Neuron (in vitro differentiated cells): Measurements from ENCODE around the gene VBP1.
"Not testable (repeated sequence)": the region's sequence is repeated elsewhere in the genome, so short reads cannot be mapped to it uniquely, and the experiment has no call there.

Source experiments
- H2AFZ ChIP-seq: one replicate; pipeline ENCODE4 v1.6.1; 2013; ENCODE audit warnings: low read depth, mild to moderate bottlenecking, inconsistent platforms, low read length, moderate library complexity
- H3K27me3 ChIP-seq: one replicate; pipeline ENCODE4 v1.6.1; 2013; ENCODE audit warnings: low read length; ENCODE audit not compliant: insufficient read depth
- H3K36me3 ChIP-seq: one replicate; pipeline ENCODE4 v1.6.1; 2013; ENCODE audit warnings: low read length; ENCODE audit not compliant: insufficient read depth
- H3K4me1 ChIP-seq: one replicate; pipeline ENCODE4 v1.6.1; 2013; ENCODE audit warnings: low read length; ENCODE audit not compliant: insufficient read depth
- H3K4me3 ChIP-seq: 2 replicates; pipeline ENCODE4 v1.5.1; 2013; ENCODE audit warnings: mild to moderate bottlenecking, low read length, moderate library complexity
- H3K9me3 ChIP-seq: one replicate; pipeline ENCODE4 v1.6.1; 2013; ENCODE audit warnings: low read length

The VBP1 gene, protein sequence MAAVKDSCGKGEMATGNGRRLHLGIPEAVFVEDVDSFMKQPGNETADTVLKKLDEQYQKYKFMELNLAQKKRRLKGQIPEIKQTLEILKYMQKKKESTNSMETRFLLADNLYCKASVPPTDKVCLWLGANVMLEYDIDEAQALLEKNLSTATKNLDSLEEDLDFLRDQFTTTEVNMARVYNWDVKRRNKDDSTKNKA

DNA sequence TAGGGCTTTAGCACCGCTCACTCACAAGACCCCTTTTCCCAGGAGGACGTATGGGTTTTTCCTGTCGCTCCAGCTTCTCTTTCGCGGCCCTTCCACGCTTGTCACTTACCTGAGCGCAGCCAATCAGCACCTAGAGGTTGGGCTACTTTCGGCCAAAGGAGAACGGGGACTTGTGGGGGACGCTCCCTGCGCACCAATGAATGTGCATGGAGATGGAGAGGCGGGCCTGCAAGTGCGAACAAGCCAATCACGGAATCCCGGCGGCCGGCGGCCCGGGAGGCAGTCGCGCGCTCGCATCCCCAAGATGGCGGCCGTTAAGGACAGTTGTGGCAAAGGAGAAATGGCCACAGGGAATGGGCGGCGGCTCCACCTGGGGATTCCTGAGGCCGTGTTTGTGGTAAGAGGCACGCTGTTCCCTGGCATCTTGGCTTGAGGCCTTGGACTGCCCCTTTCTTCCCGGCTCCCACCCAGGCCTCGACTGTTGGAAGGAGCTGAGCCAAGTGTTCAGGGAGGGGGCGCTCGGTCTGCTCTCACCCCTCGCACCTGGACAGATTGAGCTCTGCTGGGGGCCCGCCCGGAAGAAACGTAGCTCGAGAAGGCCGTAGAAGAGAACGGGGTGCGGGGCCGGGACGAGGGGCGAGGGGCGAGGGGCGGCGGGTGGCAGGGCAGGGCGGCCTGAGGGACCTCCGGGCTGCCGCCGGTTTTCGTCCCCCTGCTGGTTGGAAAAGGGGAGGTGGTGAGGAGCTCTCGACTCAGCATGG, at the start of gene VBP1:
Gene VBP1, plus strand, starts transcription at position 282 of the 761 bp plus-strand sequence. Its CDS starts 23 bp downstream, at position 305.
- Histone ChIP-seq H3K36me3 (peaks cover 5% of the 10 kb centered on the region), H3K9me3 (no peaks in the 10 kb centered on the region), H2AFZ (peak within 1 kb of the TSS; percentile 66), H3K27me3 (no peaks in the 10 kb centered on the region), H3K4me1 (peaks cover 9% of the 10 kb centered on the region), H3K4me3 (peak within 1 kb of the TSS; percentile 79)

DNA sequence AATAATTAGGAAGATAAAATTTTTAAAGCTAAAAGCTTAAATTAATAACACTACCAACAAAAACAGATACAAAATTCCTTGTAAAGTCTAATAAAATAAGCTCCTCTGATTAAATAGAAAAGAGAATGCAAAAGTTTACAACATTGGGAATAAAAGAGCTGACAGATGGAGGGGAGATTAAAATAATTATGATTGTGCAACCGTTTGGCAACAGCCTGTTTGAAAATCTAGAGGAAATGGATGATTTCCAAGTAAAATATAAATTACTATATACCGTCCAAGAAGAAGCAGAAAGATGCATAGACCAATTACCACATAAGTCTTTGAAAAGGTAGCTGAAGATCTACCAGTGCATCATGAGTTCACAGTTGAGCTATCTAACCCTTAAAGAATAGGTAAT, 46.4 kb upstream of the VBP1 start:
- Histone ChIP-seq H3K27me3 (no peaks in the 10 kb centered on the region), H3K36me3 (no peaks in the 10 kb centered on the region), H3K9me3 (no peaks in the 10 kb centered on the region), H3K4me1 (no peaks in the 10 kb centered on the region), H3K4me3 (no peak overlapping the region), H2AFZ (no peak overlapping the region)

DNA sequence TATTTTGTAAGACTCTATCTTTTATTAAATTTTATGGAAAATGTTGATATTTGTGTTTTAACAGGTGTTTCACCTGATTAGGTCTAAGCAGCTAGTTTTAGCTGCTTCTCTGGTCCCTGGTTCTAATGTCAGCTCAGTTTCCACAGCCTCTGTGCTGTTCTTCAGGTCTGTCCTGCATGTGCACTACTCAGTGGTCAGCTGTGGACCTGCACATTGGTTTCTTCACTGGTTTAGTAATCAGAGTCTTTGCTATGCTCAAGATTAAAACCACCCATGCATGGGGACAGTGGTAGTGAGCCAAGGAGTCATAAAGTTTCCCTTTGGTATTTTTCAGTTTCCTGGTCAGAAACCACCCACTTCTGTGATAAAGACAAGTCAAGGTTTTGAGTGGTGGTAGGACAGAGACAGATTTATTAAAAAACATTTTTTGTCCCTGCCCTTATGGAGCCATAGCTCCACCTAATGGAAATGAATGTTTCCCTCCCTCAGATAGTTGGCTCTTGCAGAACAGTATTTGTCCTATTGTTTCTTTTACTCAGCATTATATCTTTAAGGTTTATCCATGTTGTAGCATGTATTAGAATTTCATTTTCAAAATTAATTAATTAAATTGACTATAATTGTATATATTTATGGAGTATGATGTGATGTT, 36.8 kb upstream of the VBP1 start:
- Histone ChIP-seq H3K4me3 (no peak overlapping the region), H3K4me1 (no peaks in the 10 kb centered on the region), H3K36me3 (no peaks in the 10 kb centered on the region), H3K27me3 (no peaks in the 10 kb centered on the region), H3K9me3 (no peaks in the 10 kb centered on the region), H2AFZ (no peak overlapping the region)

DNA sequence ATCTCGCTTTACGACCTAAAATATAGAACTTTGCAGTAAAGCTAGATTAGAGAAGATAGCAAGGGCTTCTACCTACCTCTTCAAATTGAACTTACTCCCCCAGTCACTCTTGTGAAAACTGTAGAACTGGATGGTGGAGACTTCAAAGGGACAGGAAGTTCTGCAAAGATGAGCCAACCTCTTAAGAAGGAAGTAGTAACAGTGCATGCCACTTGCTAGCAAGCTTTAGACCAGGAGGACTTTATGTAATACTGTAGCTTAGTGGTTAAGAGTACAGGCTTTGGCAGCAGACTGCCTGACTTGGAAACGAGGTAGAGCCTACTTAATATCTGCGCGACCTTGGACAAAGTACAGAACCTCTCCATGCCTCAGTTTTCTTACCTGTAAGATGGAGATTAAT, 27.5 kb upstream of the VBP1 start:
- no peaks in the 10 kb centered on the region for H3K27me3 ChIP-seq
- H3K4me3 ChIP-seq, result no peak overlapping the region
- no peaks in the 10 kb centered on the region for H3K9me3 ChIP-seq
- H3K36me3 ChIP-seq, result no peaks in the 10 kb centered on the region
- H3K4me1 ChIP-seq, result no peaks in the 10 kb centered on the region
- H2AFZ ChIP-seq, result no peak overlapping the region

DNA sequence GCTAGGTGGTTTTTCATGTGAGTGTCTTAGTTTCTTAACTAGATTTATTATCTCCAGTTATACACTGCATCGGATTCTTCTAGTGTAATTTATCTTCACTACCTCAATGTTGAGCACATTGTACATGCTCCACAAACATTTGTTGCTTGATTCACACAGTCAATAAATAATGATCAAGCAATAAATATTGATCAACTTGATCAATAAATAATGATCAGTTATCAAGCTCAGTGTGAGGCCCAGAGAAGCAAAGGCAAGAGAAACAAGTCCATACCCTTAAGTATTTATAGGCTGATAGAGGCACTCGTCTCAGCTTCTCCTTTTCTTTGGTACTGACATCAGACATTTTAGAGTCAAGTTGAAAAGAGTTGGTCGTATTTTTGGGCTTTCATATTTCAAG, 5.1 kb upstream of the VBP1 start:
- Histone ChIP-seq H3K4me1 (no peaks in the 10 kb centered on the region), H3K36me3 (no peaks in the 10 kb centered on the region), H3K4me3 (no peak overlapping the region), H3K9me3 (no peaks in the 10 kb centered on the region), H3K27me3 (no peaks in the 10 kb centered on the region), H2AFZ (no peak overlapping the region)

DNA sequence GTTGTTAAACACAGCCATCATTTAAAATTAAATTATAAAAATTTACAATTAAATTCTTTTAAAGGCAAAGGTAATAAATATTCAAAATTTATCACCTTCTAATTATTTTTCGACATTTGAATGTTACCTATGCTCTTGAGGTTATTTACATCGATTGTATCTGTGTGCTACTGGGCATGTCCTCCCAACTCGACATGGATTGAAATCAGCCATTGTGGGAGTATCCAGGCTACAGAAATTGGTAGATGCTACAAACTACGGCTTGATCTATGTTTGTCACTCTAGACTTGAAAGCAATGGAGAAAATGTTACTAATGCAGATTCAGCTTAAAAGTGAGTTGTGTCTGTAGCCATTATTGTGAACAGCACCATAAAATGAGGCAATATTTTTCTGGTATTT, 2.5 kb upstream of the VBP1 start:
- Histone ChIP-seq H3K4me3 (no peak overlapping the region), H3K9me3 (no peaks in the 10 kb centered on the region), H3K4me1 (peaks cover 9% of the 10 kb centered on the region), H3K27me3 (no peaks in the 10 kb centered on the region), H2AFZ (no peak overlapping the region), H3K36me3 (no peaks in the 10 kb centered on the region)

DNA sequence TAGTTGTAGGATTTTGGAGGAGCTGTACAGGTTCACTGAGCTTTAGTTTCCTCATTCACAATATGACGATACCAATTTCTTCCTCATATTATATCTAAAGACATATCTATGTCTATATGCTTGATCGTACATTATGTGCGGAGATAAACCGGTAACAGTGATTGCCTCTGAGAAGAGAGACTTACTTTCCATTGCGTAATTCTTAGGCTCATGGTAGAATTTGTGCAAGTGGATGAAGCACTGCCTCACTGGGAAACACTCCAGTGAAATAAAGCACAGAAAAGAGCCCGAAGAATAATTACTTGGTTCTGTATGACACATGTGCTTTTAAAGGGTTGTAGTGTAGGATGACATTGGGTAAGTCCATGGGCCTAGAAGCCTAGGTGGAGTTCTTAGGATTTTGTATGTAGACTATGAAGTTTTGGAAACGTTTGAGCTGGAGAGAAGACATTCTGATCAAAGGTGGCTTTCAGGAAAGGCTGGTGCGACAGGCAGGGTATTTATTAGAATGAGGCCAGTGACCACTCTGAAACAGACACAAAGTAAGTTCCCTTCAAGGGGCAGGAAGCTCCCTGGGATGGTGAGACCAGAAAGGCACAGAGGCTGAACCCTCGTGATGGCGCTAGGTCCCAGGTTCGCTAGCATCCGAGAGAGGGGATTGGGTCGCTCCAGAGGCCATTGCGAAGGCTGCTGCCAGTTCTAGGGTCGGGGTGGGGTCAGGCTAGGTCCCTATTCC, 649 bp upstream of the VBP1 start:
- Histone ChIP-seq H3K9me3 (no peaks in the 10 kb centered on the region), H3K27me3 (no peaks in the 10 kb centered on the region), H3K36me3 (peaks cover 3% of the 10 kb centered on the region), H3K4me3 (peak overlapping the region; percentile 59), H2AFZ (peak overlapping the region; percentile 2), H3K4me1 (peaks cover 9% of the 10 kb centered on the region)

DNA sequence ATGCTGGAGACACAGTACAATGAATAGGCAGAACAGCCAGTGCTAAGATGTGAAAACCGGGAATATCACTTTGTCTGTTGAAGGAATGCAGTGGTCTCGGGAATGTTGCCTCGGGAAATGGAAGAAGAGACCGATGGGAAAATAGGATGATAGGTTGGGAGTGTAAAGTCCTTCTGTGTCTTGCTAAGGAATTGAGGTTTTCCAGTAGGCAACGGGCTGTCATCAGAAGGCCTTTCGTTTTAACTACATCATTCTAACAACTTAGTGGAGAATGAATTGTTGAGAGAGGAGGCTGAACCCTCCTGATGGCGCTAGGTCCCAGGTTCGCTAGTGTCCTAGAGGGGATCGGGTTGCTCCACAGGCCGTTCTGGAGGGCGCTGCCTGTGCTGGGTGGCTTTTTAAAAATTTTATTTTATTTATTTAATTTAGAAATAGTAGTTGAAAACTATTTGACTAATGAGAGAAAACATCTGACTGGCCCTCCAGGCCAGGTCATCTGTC, 730 bp downstream of the VBP1 start:
- Histone ChIP-seq H3K36me3 (peaks cover 10% of the 10 kb centered on the region), H3K9me3 (no peaks in the 10 kb centered on the region), H3K4me3 (peak overlapping the region; percentile 79), H3K27me3 (no peaks in the 10 kb centered on the region), H3K4me1 (peaks cover 9% of the 10 kb centered on the region), H2AFZ (no peak overlapping the region)

DNA sequence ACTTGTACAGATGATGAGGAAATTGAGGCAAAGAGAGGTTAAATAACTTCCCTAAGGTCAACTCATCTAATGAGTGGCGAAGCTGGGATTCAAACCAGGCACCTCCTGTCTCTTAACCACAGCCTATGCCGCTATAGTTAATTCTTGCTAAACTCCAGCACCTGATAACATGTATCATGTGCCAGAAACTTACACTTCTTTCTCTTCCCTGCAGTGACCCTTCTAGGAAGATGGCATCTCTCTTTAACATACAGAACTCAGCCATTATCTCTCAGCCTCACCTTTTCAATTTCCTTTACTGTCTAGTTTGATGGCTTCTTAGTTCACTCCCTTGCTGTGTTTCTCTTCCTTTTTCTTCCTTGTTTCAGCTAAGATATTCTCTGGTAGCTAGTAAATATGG, 2.5 kb downstream of the VBP1 start:
- H3K27me3 ChIP-seq, result no peaks in the 10 kb centered on the region
- peaks cover 9% of the 10 kb centered on the region for H3K4me1 ChIP-seq
- H3K4me3 ChIP-seq, result no peak overlapping the region
- H3K9me3 ChIP-seq, result no peaks in the 10 kb centered on the region
- H3K36me3 ChIP-seq, result peaks cover 15% of the 10 kb centered on the region
- no peak overlapping the region for H2AFZ ChIP-seq

DNA sequence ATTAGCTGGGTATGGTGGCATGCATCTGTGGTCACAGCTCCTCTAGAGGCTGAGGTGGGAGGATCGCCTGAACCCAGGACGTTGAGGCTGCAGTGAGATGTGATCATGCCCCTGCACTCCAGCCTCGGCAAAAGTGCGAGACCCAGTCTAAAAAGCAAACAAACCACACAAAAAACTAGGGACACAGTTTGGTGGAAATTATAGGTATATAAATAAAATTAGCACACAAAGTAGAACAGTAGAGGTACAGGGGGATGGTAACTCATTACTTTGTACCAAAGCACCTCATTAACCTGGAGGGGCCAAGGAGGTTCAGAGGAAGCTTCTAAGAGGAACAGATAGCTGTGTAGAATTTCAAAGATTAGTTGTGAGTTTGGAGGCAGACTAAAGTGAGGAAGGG, 5.1 kb downstream of the VBP1 start:
- H3K36me3 ChIP-seq, result peaks cover 22% of the 10 kb centered on the region
- peaks cover 9% of the 10 kb centered on the region for H3K4me1 ChIP-seq
- H3K4me3 ChIP-seq, result no peak overlapping the region
- no peaks in the 10 kb centered on the region for H3K9me3 ChIP-seq
- H2AFZ ChIP-seq, result no peak overlapping the region
- no peaks in the 10 kb centered on the region for H3K27me3 ChIP-seq

DNA sequence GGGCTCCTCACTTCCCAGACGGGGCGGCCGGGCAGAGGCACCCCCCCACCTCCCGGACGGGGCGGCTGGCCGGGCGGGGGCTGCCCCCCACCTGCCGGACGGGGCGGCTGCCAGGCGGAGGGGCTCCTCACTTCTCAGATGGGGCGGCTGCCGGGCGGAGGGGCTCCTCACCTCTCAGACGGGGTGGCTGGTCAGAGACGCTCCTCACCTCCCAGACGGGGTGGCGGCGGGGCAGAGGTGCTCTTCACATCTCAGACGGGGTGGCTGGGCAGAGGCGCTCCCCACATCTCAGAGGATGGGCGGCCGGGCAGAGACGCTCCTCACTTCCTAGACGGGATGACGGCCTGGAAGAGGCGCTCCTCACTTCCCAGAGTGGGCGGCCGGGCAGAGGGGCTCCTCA, 7.5 kb downstream of the VBP1 start:
- H2AFZ ChIP-seq, H3K9me3 ChIP-seq, H3K4me1 ChIP-seq, H3K27me3 ChIP-seq, H3K4me3 ChIP-seq: not testable (repeated sequence)
- H3K36me3 ChIP-seq, result peaks cover 41% of the 10 kb centered on the region

DNA sequence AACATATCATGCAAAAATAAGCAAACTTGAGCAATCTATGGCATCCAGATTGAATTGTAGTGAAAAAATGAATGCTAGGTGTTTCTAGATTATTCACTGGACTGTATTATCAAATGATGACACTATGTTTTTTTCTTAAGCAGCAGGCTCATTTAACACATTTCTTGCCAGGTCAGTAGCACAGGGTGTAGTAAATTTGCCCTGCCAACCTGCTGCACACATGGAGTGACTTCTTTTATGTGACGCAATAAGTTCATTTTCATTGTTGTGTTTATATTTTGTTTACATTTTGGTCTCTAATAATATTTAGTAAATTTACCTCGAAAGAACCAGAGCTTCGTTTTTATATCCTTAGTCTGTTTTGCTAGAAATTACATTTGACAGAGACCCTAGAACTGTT, 9.5 kb downstream of the VBP1 start:
- H3K9me3 ChIP-seq, result no peaks in the 10 kb centered on the region
- no peaks in the 10 kb centered on the region for H3K4me1 ChIP-seq
- no peak overlapping the region for H3K4me3 ChIP-seq
- no peak overlapping the region for H2AFZ ChIP-seq
- H3K36me3 ChIP-seq, result peaks cover 47% of the 10 kb centered on the region
- no peaks in the 10 kb centered on the region for H3K27me3 ChIP-seq

DNA sequence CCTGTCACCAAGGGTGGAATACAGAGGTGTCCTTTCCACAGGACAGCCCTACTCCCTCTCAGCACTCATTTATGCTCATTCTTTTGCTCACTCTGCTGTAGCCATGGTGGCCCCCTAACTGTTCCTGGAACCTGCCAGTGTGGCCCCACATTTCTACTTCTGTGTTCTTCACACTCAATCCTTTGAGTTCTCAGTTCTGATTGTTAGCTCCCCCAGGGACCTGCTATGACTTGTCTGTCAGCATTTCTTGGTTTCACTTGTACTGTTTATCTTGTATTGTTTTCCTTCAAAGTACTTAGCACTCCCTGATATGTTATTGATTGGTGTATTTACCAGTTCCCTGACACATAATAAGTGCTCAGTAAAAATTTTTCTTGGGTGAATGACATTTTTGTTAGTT, 14.9 kb downstream of the VBP1 start:
- H3K4me1 ChIP-seq, result no peaks in the 10 kb centered on the region
- H2AFZ ChIP-seq, result no peak overlapping the region
- H3K4me3 ChIP-seq, result no peak overlapping the region
- H3K9me3 ChIP-seq, result no peaks in the 10 kb centered on the region
- peaks cover 42% of the 10 kb centered on the region for H3K36me3 ChIP-seq
- no peaks in the 10 kb centered on the region for H3K27me3 ChIP-seq
